Measurements from ENCODE around the gene GALNT9. TPM values are rescaled to one million over a fixed set of nuclear protein-coding genes. Genes with fewer than 3 reads are reported as not detected.

The GALNT9 gene
- polyA plus RNA-seq, 1 of the 3 experiments (the other 2 are of a cell fraction), result not detected

DNA sequence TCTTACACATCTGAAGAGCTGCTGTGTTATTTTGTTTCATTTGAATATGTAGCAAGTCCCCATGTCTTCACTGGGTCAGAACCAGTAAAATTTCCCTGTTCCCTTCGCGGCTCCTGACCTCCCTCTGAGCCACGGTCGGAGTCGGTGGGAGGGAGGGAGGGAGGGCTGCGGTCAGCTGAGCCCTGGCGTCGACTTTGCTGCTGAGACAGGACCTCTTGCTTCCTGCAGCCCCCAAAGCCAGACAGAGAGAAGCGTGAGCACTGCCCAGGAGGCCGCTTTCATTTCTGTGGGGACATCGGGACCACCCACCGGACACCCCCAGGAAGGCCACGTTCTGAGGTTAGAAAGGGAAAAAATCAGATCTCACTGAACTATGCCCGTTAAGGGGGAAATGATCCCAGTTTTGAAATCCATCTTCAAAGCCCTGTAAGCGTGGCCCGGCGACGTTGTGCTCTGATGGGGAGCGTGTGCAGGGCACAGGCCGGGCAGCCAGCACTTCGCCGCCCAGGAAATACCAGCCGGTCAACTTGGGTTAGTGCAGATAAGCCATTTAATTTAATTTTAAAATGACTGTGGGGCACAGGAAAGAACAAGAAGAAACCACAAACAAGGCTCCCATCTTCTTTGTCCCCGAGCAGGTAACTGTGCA is 143.1 kb downstream of the GALNT9 start:
- no peaks in the 10 kb centered on the region for H3K79me2 ChIP-seq (ENCODE audit: insufficient read depth)
- H3K9me2 ChIP-seq, result no peaks in the 10 kb centered on the region
- H3K4me2 ChIP-seq, result peak overlapping the region; percentile 26; the same call in 1 of the 2 replicates
- no peak overlapping the region for H3K27ac ChIP-seq (ENCODE audit: low read depth in 2 of 2, low read length in 1 of 2)
- H2AFZ ChIP-seq (ENCODE audit: low read depth), result no peak overlapping the region
- no peak overlapping the region for H3K4me3 ChIP-seq (ENCODE audit: low read depth in 2 of 2, low read length in 1 of 2)
- no peaks in the 10 kb centered on the region for H3K9me3 ChIP-seq
- no peaks in the 10 kb centered on the region; a peak in 1 of 4 replicates for H3K4me1 ChIP-seq (ENCODE audit: control insufficient read depth in 1 of 2, insufficient read depth in 2 of 2, low read depth in 1 of 2, low read length in 1 of 2)
- H3F3A ChIP-seq (replicated peaks; ENCODE audit: insufficient read depth), result no peaks in the 10 kb centered on the region
- 18% methylated on average over 24 of the region's 24 CpGs for WGBS (ENCODE audit: low lambda C conversion rate)
- no peak overlapping the region for H3K9ac ChIP-seq
- H4K20me1 ChIP-seq (ENCODE audit: insufficient read depth), result no peaks in the 10 kb centered on the region
- CTCF ChIA-PET, result interaction anchor here (0.9 to 1.6 kb wide), 4 partner anchors 10 to 429 kb away, joined by 3 to 4 read pairs (median 3); no protein-coding TSS in a partner anchor
- no peaks in the 10 kb centered on the region for H3K36me3 ChIP-seq (replicated peaks in 1 of 2; ENCODE audit: control insufficient read depth in 1 of 2, insufficient read depth in 2 of 2, low read length in 1 of 2)
- DNase-seq, result no peak
- TF ChIP-seq TCF12 (IDR thresholded peaks at IDR 0.05) (no peak), GATA2 (CRISPR knock-in tag; IDR thresholded peaks at IDR 0.05) (no peak), FOSL2 (IDR thresholded peaks at IDR 0.05; ENCODE audit: borderline replicate concordance, low read depth) (no peak), NFIC (IDR thresholded peaks at IDR 0.05; ENCODE audit: borderline replicate concordance) (no peak), FOXJ3 (CRISPR knock-in tag; IDR thresholded peaks at IDR 0.05) (no peak), MXI1 (IDR thresholded peaks at IDR 0.05; ENCODE audit: low read depth, low read length) (no peak), YY1 (IDR thresholded peaks at IDR 0.05; ENCODE audit: low read depth) (no peak), POLR2AphosphoS5 (IDR thresholded peaks at IDR 0.05; ENCODE audit: low read depth, low read length) (no peak), TEAD4 (IDR thresholded peaks at IDR 0.05; ENCODE audit: borderline replicate concordance, insufficient read depth) (no peak), EP300 (IDR thresholded peaks at IDR 0.05; ENCODE audit: borderline replicate concordance in 1 of 2, low read depth in 1 of 2, low read length in 1 of 2) (no peak), SMC3 (IDR thresholded peaks at IDR 0.05; ENCODE audit: low read depth, low read length) (no peak)
- TF ChIP-seq, protein P1, sequence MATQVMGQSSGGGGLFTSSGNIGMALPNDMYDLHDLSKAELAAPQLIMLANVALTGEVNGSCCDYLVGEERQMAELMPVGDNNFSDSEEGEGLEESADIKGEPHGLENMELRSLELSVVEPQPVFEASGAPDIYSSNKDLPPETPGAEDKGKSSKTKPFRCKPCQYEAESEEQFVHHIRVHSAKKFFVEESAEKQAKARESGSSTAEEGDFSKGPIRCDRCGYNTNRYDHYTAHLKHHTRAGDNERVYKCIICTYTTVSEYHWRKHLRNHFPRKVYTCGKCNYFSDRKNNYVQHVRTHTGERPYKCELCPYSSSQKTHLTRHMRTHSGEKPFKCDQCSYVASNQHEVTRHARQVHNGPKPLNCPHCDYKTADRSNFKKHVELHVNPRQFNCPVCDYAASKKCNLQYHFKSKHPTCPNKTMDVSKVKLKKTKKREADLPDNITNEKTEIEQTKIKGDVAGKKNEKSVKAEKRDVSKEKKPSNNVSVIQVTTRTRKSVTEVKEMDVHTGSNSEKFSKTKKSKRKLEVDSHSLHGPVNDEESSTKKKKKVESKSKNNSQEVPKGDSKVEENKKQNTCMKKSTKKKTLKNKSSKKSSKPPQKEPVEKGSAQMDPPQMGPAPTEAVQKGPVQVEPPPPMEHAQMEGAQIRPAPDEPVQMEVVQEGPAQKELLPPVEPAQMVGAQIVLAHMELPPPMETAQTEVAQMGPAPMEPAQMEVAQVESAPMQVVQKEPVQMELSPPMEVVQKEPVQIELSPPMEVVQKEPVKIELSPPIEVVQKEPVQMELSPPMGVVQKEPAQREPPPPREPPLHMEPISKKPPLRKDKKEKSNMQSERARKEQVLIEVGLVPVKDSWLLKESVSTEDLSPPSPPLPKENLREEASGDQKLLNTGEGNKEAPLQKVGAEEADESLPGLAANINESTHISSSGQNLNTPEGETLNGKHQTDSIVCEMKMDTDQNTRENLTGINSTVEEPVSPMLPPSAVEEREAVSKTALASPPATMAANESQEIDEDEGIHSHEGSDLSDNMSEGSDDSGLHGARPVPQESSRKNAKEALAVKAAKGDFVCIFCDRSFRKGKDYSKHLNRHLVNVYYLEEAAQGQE (IDR thresholded peaks at IDR 0.05; ENCODE audit: low read depth, low read length), result no peak
- TF ChIP-seq, protein P2, sequence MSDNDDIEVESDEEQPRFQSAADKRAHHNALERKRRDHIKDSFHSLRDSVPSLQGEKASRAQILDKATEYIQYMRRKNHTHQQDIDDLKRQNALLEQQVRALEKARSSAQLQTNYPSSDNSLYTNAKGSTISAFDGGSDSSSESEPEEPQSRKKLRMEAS (IDR thresholded peaks at IDR 0.05; ENCODE audit: low read depth), result no peak
- TF ChIP-seq, protein P3, sequence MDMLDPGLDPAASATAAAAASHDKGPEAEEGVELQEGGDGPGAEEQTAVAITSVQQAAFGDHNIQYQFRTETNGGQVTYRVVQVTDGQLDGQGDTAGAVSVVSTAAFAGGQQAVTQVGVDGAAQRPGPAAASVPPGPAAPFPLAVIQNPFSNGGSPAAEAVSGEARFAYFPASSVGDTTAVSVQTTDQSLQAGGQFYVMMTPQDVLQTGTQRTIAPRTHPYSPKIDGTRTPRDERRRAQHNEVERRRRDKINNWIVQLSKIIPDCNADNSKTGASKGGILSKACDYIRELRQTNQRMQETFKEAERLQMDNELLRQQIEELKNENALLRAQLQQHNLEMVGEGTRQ (IDR thresholded peaks at IDR 0.05; ENCODE audit: borderline replicate concordance, low read depth, low read length), result no peak
- TF ChIP-seq, protein P4, sequence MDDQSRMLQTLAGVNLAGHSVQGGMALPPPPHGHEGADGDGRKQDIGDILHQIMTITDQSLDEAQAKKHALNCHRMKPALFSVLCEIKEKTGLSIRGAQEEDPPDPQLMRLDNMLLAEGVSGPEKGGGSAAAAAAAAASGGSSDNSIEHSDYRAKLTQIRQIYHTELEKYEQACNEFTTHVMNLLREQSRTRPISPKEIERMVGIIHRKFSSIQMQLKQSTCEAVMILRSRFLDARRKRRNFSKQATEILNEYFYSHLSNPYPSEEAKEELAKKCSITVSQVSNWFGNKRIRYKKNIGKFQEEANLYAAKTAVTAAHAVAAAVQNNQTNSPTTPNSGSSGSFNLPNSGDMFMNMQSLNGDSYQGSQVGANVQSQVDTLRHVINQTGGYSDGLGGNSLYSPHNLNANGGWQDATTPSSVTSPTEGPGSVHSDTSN (IDR thresholded peaks at IDR 0.05), result no peak
- TF ChIP-seq, protein P5, sequence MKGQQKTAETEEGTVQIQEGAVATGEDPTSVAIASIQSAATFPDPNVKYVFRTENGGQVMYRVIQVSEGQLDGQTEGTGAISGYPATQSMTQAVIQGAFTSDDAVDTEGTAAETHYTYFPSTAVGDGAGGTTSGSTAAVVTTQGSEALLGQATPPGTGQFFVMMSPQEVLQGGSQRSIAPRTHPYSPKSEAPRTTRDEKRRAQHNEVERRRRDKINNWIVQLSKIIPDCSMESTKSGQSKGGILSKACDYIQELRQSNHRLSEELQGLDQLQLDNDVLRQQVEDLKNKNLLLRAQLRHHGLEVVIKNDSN (IDR thresholded peaks at IDR 0.05; ENCODE audit: borderline replicate concordance, low read depth), result no peak
- TF ChIP-seq, protein P6, sequence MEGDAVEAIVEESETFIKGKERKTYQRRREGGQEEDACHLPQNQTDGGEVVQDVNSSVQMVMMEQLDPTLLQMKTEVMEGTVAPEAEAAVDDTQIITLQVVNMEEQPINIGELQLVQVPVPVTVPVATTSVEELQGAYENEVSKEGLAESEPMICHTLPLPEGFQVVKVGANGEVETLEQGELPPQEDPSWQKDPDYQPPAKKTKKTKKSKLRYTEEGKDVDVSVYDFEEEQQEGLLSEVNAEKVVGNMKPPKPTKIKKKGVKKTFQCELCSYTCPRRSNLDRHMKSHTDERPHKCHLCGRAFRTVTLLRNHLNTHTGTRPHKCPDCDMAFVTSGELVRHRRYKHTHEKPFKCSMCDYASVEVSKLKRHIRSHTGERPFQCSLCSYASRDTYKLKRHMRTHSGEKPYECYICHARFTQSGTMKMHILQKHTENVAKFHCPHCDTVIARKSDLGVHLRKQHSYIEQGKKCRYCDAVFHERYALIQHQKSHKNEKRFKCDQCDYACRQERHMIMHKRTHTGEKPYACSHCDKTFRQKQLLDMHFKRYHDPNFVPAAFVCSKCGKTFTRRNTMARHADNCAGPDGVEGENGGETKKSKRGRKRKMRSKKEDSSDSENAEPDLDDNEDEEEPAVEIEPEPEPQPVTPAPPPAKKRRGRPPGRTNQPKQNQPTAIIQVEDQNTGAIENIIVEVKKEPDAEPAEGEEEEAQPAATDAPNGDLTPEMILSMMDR (IDR thresholded peaks at IDR 0.05), result no peak
- TF ChIP-seq, protein P7, sequence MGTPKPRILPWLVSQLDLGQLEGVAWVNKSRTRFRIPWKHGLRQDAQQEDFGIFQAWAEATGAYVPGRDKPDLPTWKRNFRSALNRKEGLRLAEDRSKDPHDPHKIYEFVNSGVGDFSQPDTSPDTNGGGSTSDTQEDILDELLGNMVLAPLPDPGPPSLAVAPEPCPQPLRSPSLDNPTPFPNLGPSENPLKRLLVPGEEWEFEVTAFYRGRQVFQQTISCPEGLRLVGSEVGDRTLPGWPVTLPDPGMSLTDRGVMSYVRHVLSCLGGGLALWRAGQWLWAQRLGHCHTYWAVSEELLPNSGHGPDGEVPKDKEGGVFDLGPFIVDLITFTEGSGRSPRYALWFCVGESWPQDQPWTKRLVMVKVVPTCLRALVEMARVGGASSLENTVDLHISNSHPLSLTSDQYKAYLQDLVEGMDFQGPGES (IDR thresholded peaks at IDR 0.05; ENCODE audit: low read depth, low read length), result no peak
- H3K27me3 ChIP-seq (ENCODE audit: insufficient read depth), result peaks cover 93% of the 10 kb centered on the region
- POLR2A ChIA-PET, result no interaction called here

Data from SK-N-SH (cell line).